Limb (tissue), 2 donors: ENCODE measurements around the gene PLXNA3.
A peak's percentile ranks its signal among the peaks of the same experiment; 100 is the strongest.

Source experiments
- DNase-seq, 2 donors: peaks; one replicate each; pipeline ENCODE4 v3.0.0-alpha.2; 2016; ENCODE audit errors: extremely low spot score in 2 of 2

PLXNA3 gene

DNA sequence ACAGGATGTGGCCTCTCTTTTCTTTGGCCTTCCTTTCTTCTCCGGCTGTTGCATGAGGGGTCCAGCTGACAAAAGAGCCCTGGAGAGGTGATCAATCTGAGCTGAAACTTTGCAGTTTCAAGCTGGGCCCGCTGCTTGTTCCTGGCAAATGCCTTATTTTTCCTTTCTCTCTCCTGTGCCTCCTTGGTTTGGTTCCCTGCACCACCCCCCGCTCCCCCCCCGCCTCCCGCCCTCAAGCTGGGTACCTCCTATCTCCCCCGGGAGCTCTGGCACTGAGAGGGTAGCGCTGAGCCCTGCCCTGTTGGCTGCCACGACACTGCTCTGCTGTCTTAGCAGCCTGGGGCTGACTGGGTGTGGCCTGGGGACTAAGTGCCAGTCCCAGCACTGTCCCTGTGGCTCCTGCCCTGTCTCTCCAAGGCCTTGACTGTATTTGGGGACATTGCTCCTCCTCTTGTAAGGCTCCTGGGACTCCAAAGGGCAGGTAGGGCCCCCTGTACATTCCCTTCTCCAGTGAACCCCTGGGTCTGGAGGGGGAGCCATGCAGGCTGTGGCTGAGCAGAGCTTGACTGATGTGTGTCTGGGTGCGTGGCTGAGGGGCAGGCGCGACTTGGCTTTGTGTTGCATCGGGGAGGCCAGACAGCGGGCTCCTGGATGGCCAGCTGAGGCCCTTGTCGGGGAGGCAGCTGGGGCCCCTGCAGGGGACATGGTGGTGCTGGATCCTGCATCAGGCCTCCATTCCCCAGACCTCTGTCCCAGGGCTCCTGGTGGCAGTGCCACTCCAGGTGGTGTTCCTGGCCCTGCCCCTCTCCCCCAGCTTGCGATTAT lies 1.1 kb downstream of the PLXNA3 start:
- peak in 1 of 2 donors; percentile 39 for DNase-seq

DNA sequence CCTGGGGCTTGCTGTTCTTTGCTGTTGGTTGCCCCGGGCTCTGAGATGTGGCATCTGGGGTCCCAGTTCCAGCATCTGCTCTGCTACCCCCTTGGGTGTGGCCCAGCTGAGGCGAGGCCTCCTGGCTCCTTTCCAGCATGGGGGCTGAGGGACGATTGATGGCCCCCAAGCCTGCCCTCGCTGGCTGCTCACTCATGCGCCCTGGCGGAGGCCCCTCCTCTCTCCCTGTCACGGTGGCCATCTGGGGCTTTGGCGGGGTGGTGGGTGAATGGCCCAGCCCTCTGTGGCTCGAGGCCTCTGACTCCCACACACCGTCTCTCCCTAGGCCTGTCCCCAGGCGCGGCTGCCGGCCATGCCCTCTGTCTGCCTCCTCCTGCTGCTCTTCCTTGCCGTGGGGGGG lies 1.8 kb downstream of the PLXNA3 start:
- no peak for DNase-seq

DNA sequence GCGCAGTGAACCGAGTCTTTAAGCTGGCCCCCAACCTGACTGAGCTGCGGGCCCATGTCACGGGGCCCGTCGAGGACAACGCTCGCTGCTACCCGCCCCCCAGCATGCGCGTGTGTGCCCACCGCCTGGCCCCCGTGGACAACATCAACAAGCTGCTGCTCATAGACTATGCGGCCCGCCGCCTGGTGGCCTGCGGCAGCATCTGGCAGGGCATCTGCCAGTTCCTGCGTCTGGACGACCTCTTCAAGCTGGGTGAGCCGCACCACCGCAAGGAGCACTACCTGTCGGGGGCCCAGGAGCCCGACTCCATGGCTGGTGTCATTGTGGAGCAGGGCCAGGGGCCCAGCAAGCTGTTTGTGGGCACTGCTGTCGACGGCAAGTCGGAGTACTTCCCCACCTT lies 2.2 kb downstream of the PLXNA3 start:
- DNase-seq = no peak

DNA sequence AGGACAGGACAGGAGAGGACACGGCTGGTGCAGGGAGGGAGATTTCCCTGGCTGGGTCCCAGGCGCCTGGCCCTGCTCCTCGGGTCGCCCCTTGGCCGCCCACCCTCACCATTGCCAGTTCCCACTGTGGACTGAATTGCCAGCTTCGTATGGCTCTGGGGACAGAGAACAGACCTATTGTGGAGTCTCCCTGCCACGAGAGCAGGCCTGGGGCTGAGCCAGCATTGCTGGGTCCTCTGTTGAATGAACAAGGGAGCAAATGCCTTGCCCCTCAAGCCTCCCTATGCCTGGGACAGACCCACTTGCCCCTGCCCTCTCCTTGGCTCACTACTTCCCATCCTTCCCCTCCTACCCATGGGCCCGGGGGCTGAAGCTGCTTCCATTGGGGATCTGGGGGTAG lies 4.3 kb downstream of the PLXNA3 start:
- no peak for DNase-seq

DNA sequence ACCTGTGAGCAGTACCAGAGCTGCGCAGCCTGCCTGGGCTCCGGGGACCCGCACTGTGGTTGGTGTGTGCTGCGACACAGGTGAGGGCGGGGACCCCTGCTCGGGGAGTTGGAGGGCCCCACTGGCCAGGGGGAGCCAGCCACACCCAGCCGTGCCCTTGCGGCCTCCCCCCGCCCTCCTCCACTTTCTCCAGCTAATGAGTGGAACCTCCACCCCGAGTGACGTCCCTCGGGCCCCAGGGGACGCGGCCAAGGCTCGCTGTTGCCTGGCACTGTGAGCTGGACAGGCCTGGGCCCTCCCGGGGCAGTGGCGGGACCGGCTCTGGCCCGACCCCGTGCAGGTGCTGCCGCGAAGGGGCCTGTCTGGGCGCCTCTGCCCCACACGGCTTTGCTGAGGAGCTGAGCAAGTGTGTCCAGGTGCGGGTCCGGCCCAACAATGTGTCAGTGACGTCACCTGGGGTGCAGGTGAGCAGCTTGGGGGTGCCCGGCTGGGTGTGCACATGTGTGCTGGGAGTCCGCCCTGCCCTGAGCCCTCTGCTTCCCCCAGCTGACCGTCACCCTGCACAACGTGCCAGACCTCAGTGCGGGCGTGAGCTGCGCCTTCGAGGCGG lies 5.6 kb downstream of the PLXNA3 start:
- DNase-seq = no peak

DNA sequence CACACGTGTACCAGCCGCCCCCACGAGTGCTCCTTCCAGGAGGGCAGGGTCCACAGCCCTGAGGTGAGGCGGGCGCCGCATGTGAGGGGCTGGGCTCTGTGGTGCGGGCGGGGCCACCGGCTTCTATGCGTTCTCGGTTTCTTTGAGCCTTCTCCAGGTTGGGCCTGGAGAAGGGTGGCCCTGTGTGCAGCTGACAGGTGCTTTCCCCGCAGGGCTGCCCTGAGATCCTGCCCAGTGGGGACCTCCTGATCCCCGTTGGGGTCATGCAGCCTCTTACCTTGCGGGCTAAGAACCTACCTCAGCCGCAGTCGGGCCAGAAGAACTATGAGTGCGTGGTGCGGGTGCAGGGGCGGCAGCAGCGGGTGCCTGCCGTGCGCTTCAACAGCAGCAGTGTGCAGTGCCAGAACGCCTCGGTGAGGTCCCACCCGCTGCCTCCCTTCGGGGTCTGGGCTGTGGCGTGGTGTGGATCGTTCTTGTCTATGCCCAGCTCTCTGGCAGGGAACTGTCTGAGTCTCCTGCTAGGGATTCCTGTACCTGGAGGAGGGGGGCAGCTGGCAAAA lies 6.8 kb downstream of the PLXNA3 start:
- no peak for DNase-seq

DNA sequence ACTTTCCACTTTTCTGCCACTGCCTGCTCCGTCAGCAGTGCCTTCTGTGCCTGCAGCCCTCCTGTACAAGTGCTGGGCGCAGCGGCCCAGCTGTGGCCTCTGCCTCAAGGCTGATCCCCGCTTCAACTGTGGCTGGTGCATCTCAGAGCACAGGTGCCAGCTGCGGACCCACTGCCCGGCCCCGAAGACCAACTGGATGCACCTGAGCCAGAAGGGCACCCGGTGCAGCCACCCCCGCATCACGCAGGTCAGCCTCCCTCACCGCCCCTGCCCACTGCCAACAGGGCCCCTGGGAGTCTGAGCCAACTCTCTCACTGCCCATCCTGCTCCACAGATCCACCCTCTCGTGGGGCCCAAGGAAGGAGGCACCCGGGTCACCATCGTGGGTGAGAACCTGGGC lies 7.5 kb downstream of the PLXNA3 start:
- no peak for DNase-seq

DNA sequence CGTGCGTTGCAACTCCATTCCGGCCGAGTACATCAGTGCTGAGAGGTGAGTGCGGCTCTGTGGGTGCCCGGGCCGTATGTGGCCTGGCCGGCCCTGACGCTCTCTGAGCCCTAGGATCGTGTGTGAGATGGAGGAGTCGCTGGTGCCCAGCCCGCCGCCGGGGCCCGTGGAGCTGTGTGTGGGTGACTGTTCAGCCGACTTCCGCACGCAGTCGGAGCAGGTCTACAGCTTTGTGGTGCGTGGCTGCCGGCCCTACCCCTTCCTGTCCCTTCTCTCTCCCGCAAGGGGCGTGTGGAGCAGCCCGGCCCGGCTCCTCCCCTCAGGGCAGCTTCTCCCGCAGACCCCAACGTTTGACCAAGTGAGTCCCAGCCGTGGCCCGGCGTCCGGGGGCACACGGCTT lies 8.0 kb downstream of the PLXNA3 start:
- DNase-seq = no peak

DNA sequence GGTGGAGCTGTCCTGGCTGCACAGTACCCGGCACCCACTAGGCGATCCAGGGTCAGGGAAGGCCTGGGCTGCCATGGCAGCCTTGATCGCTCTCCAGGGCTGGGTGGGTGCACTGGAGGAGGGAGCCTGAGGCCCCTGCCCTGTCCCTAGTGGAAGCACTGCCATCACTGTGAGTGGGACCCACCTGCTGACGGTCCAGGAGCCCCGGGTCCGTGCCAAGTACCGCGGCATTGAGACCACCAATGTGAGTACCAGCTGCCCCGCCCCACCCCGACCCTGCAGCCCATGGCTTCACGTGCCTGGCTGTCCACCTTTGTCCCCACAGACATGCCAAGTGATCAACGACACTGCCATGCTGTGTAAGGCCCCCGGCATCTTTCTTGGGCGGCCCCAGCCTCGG lies 8.8 kb downstream of the PLXNA3 start:
- DNase-seq = no peak

DNA sequence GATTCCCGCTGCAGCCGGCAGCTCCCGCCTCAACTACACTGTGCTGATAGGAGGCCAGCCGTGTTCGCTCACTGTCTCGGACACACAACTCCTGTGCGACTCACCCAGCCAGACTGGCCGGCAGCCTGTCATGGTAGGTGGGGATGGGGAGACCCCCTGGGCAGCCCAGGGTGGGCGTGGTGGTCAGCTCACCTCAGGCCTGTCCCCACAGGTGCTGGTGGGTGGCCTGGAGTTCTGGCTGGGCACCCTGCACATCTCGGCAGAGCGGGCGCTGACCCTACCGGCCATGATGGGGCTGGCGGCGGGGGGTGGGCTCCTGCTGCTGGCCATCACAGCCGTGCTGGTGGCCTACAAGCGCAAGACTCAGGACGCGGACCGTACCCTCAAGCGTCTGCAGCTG lies 9.5 kb downstream of the PLXNA3 start:
- no peak for DNase-seq

DNA sequence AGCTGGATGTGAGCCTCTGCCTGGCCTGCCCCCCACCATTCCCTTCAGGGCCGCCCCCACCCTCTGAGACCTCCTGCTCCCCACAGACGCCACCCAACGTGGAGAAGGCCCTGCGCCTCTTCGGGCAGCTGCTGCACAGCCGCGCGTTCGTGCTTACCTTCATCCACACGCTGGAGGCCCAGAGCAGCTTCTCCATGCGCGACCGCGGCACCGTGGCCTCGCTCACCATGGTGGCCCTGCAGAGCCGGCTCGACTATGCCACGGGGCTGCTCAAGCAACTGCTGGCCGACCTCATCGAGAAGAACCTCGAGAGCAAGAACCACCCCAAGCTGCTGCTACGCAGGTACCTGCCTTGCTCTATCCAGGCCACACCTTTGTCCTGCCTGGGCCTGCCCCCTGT lies 10.1 kb downstream of the PLXNA3 start:
- DNase-seq = no peak

DNA sequence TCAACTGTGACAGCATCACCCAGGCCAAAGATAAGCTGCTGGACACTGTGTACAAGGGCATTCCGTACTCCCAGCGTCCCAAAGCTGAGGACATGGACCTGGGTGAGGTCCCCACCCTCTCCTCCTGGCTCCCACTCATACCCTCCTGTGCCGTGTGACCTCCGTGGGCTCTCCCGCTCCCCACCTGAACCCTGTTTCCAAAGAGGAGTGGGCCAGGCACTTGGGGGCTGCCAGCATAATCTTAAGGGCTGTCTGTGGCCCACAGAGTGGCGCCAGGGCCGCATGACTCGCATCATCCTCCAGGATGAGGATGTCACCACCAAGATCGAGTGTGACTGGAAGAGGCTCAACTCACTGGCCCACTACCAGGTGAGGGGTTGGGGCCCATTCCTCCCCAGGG lies 11.0 kb downstream of the PLXNA3 start:
- DNase-seq = no peak

DNA sequence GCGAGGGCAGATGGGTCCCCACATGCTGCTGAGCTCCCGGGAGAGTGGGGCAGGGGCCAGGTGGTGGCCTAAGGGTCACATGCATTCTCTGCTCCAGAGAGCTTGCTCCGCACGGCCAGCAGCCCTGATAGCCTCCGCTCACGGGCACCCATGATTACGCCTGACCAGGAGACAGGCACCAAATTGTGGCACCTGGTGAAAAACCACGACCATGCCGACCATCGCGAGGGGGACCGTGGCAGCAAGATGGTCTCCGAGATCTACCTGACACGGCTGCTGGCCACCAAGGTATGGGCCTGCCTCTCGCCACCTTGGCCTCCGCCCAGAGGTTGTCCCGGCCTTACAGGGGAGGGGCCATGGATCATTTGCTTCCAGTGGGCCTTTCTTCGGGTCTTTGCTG lies 11.8 kb downstream of the PLXNA3 start:
- no peak for DNase-seq

DNA sequence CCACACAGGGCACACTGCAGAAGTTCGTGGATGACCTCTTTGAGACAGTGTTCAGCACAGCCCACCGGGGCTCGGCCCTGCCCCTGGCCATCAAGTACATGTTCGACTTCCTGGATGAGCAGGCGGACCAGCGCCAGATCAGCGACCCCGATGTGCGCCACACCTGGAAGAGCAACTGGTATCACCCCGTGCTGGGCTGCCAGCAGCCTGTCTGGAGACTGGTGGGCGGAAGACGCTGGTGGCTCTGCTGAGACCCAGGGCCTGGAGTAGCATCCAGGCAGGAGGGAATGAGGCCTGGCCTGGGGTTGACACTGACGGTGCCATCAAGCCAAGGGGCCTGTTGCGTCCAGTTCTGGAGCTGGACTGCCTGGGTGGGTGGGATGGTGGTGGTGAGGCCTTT lies 12.4 kb downstream of the PLXNA3 start:
- no peak for DNase-seq

DNA sequence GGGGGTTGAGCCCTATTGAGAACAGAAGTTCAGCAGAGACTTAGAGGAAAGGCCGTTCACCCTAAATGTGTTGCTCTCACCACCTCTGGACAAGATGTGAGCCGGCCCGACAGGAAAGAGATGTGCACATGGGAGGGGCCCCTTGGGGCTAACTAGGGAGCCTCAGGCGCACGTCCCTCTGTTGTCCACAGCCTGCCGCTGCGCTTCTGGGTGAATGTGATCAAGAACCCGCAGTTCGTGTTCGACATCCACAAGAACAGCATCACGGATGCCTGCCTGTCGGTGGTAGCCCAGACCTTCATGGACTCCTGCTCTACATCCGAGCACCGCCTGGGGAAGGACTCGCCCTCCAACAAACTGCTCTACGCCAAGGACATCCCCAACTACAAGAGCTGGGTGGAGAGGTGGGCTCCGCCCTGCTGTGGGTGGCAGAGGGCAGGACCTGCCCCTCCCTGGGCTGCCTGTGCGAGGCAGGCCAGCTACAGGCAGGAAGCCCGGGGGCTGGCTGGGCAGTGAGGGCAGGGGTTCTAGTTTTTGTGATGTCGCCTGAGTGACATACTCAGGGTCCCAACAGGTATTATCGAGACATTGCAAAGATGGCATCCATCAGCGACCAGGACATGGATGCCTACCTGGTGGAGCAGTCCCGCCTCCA lies 13.0 kb downstream of the PLXNA3 start:
- no peak for DNase-seq

DNA sequence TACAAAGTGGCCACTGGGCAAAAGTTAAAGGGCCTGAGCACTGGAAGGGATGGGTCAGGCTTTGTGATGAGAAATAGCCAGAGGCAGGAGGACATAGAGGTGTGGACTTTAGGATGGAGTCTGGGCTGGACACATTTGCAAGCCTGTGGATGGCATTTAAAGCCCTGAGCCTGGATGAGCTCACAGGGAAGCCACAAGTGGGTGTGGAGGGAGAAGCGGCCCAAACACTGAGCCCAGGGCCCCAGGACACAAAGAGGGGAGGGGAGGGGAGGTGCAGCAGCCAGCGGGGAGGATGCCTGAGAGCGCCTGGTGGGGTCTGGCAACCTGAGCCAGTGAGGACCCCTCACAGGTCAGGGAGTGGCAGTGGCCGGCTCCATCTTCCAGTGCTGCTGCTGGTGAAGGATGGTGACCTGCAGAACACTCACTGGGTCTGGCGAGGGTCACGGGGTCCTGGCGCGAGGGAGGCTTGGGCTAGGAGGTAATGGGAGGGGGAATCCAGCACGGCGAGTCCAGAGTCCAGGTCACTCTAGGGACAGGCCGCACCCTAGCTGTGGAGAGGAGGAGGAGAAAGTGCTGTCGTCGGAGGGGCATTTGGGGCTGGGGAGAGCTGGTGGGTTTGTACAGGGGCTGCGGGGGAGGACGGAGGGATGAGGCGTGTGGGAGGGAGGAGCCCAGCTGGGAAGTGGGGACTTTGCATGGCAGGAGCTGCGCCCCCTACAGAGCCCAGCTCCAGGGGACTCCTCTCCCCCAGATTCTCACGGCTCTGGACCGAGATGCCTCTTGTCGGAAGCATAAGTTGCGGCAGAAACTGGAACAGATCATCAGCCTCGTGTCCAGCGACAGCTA lies 14.0 kb downstream of the PLXNA3 start:
- no peak for DNase-seq

DNA sequence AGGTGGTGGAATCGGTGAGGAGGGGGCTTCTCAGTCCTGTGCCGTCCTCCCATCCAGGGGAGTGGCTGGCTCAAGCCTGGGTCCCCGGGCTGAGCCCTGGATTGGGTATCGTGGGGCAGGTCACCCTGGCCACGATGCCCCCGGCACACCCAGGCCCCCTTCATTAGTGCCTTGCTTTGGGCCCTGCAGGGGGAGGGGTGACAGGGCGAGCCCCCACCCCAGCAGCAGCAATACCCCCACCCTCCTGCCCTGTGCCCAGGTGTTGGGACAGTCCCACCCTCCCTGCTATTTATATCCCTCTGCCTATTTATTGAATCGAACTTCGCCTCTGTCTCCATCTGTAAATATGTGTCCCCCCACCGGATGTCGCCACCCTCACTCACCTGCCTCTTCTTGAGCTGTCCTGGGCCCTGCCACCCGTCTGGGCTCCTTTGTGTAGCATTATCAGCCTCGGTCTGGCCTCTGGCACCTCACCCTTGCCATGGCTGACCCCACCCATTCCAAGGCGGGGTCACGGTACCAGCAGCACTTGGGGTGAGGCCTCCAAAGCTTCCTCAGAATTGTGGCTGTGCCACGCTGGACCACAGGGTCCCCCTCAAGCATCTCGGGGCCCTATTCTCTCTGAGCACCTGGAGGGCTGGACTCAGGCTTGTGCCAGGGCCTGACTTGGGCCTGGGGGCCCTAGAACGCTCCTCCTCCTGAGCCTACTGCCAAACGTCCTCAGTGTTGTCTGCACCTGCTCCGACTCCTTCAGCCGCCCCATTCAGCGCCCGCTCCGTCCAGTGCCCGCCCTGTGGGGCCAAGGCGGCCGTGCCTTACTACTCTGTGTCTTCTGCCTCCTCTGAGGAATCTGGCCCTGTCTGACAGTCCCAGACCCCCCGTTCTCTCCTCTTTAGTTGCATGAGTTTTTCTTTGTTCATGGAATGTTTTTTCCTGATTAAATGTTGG lies 14.9 kb downstream of the PLXNA3 start:
- no peak for DNase-seq

DNA sequence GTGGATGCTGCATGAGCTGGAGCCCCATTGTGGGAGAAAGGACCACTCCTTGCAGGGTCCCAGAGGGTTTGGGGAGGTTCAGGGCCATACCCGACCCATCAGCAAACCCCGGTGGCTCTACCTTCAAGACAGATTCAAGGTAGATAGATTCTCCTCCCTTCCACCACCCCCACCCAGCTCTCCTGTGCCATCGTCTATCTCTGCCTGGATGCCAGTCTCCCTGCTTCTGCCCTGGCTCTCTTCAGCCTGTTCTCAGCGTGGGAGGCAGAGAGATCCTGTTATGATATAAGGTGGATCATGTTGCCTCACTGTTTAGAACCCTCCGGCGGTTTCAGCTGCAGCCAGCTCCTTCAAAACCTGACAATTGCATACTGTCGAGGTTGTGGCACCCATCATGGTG lies 15.6 kb downstream of the PLXNA3 start:
- no peak for DNase-seq

DNA sequence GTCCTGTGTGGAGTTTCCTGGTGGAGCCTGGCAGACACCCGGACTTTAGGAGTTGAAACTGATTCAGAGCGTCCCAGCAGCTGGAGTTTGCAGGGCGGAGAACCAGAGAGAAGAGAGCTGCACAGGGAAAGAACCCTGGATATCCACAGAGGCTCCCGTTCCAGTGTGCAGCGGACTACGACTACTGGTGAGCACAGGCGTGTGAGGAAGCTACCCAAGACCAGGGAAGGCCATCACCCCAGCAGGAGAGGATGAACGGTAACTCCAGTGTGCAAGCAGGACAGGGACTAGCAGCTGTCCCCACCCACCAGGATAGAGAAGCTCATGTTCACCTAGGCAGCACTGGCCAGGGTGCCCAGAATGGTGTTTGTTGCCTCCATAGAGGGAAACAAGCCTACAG lies 18.7 kb downstream of the PLXNA3 start:
- DNase-seq = no peak

DNA sequence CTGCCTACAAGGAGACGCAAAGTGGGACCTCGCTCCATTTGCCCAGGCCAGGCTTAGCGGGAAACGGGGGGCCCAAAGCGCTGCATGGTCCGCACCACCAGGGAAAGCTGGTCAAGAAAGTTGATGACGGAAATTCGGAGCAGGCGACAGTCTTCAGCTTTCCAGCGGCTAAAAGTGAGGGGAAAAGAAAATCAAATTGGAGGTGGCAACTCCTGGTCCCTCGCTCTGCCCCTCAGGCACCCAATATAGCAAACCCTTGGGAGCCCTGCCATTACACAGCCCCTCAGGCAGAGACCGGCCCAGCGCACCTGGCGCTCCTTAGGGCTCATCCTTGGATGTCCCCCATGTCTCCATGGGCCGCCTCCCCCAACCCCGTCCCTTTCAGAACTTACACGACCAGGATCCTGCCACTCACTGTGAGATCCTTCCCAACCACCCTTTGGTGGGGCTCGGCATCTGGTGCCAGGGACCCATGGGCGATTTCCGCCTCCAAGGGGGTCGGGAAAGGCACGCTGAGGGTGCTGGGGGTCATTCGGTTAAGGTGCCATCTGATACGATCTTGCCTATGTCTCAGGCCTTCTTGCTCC lies 19.9 kb downstream of the PLXNA3 start:
- no peak for DNase-seq
